Astrocyte of the spinal cord (primary cell): ENCODE data around the gene GSPT1.

Source experiments
- DNase-seq: peaks from one replicate; pipeline ENCODE4 v3.0.0; 2011; ENCODE audit warnings: low read depth, low spot score
- H3K4me3 ChIP-seq: 2 replicates; pipeline ENCODE4 v1.5.1; 2011; ENCODE audit warnings: low read depth, mild to moderate bottlenecking, low read length, moderate library complexity
- in situ Hi-C: cut with HindIII; loops from 2 replicates; pipeline ENCODE4 v1.10.0; 2017; ENCODE audit warnings: low sequenced_read_pairs
- TF ChIP-seq, protein P1 (sequence below): IDR thresholded peaks from 2 replicates; pipeline ENCODE4 v1.5.1; 2012; ENCODE audit warnings: low read depth, mild to moderate bottlenecking, low read length, inconsistent platforms

The GSPT1 gene

GRCh38 chr16:11907160-11907970 lies 8.4 kb downstream of the GSPT1 start:
- in situ Hi-C loops, result no loop called here
- H3K4me3 ChIP-seq, result no peak overlapping the region
- no peak for DNase-seq
- TF ChIP-seq, protein P1, sequence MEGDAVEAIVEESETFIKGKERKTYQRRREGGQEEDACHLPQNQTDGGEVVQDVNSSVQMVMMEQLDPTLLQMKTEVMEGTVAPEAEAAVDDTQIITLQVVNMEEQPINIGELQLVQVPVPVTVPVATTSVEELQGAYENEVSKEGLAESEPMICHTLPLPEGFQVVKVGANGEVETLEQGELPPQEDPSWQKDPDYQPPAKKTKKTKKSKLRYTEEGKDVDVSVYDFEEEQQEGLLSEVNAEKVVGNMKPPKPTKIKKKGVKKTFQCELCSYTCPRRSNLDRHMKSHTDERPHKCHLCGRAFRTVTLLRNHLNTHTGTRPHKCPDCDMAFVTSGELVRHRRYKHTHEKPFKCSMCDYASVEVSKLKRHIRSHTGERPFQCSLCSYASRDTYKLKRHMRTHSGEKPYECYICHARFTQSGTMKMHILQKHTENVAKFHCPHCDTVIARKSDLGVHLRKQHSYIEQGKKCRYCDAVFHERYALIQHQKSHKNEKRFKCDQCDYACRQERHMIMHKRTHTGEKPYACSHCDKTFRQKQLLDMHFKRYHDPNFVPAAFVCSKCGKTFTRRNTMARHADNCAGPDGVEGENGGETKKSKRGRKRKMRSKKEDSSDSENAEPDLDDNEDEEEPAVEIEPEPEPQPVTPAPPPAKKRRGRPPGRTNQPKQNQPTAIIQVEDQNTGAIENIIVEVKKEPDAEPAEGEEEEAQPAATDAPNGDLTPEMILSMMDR, result no peak

DNA sequence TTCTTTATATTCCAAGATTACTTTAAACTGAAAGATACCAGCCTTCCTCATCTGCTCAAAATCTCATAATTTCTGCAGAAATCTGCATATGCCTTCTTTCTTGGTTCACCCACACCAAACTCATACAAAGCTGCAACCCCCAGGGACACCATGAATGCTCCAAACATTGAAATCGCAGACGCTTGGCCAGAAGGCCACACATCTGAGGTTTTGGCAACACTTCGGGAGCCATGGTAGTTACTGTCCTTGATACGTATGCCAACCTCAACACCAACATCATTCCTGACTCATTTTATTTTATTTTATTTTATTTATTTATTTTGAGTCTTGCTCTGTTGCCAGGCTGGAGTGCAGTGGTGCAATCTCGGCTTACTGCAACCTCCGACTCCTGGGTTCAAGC lies 11.8 kb downstream of the GSPT1 start:
- no peak for DNase-seq
- H3K4me3 ChIP-seq, result no peak overlapping the region
- TF ChIP-seq, protein P1, result no peak
- in situ Hi-C loops, result no loop called here

- DNase-seq, result no peak
- TF ChIP-seq, protein P1, result no peak
- H3K4me3 ChIP-seq, result no peak overlapping the region
- in situ Hi-C loops, result no loop called here
Measured at GRCh38 chr16:11901091-11901490, 14.7 kb downstream of the GSPT1 start.

GRCh38 chr16:11896486-11897176 lies 19.1 kb downstream of the GSPT1 start:
- peak; percentile 62 for DNase-seq
- TF ChIP-seq, protein P1, result no peak
- in situ Hi-C loops, result no loop called here
- H3K4me3 ChIP-seq, result no peak overlapping the region

GRCh38 chr16:11893571-11893970 lies 22.2 kb downstream of the GSPT1 start:
- no peak overlapping the region for H3K4me3 ChIP-seq
- in situ Hi-C loops, result no loop called here
- no peak for DNase-seq
- TF ChIP-seq, protein P1, result no peak

DNA sequence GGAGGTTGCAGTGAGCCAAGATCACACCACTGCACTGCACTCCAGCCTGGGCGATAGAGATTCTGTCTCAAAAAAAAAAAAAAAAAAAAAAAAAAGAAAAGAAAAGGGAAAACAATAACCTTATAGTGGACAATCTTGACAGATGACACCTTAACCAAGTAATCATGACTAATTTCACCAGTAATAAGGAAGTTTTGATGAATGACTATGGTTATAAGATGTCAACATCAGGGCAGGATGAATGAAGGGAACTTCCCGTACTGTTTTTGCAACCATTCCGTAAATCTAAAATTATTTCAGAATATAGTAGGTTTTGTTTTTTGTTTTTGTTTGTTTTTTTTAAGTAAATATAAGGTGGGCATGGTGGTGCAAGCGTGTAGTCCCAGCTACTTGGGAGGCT lies 23.0 kb downstream of the GSPT1 start:
- in situ Hi-C loops, result no loop called here
- DNase-seq, result no peak
- no peak overlapping the region for H3K4me3 ChIP-seq
- TF ChIP-seq, protein P1, result no peak
